Measurements from ENCODE around the gene GDPD4. TPM values are rescaled to one million over a fixed set of nuclear protein-coding genes. Genes with fewer than 3 reads are reported as not detected.

The GDPD4 gene
- total RNA-seq, 1 donor from 2014 or later = not detected

- Mint-ChIP-seq H3K27ac (no peak overlapping the region), H3K9me3 (ENCODE audit: low read depth) (no peaks in the 10 kb centered on the region), H3K36me3 (ENCODE audit: insufficient read depth) (no peaks in the 10 kb centered on the region), H3K4me3 (ENCODE audit: low read depth) (no peak overlapping the region), H3K27me3 (no peaks in the 10 kb centered on the region), H3K4me1 (ENCODE audit: low read depth) (no peaks in the 10 kb centered on the region)
- DNase-seq (ENCODE audit: low spot score, unreplicated experiment) = no peak
- TF ChIP-seq, protein P1, sequence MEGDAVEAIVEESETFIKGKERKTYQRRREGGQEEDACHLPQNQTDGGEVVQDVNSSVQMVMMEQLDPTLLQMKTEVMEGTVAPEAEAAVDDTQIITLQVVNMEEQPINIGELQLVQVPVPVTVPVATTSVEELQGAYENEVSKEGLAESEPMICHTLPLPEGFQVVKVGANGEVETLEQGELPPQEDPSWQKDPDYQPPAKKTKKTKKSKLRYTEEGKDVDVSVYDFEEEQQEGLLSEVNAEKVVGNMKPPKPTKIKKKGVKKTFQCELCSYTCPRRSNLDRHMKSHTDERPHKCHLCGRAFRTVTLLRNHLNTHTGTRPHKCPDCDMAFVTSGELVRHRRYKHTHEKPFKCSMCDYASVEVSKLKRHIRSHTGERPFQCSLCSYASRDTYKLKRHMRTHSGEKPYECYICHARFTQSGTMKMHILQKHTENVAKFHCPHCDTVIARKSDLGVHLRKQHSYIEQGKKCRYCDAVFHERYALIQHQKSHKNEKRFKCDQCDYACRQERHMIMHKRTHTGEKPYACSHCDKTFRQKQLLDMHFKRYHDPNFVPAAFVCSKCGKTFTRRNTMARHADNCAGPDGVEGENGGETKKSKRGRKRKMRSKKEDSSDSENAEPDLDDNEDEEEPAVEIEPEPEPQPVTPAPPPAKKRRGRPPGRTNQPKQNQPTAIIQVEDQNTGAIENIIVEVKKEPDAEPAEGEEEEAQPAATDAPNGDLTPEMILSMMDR (IDR thresholded peaks at IDR 0.05; ENCODE audit: unreplicated experiment) = no peak
Measured at GRCh38 chr11:77184136-77184860, 117.2 kb downstream of the GDPD4 start.

- no peaks in the 10 kb centered on the region for H3K36me3 Mint-ChIP-seq (ENCODE audit: insufficient read depth)
- no peak overlapping the region for H3K4me3 Mint-ChIP-seq (ENCODE audit: low read depth)
- H3K27ac Mint-ChIP-seq = no peak overlapping the region
- DNase-seq (ENCODE audit: low spot score, unreplicated experiment) = no peak
- TF ChIP-seq, protein P1 (IDR thresholded peaks at IDR 0.05; ENCODE audit: unreplicated experiment) = no peak
- no peaks in the 10 kb centered on the region for H3K9me3 Mint-ChIP-seq (ENCODE audit: low read depth)
- no peaks in the 10 kb centered on the region for H3K4me1 Mint-ChIP-seq (ENCODE audit: low read depth)
- H3K27me3 Mint-ChIP-seq = no peaks in the 10 kb centered on the region
Measured at GRCh38 chr11:77183431-77183984, 118.0 kb downstream of the GDPD4 start.

- H3K4me1 Mint-ChIP-seq (ENCODE audit: low read depth) = no peaks in the 10 kb centered on the region
- no peak overlapping the region for H3K4me3 Mint-ChIP-seq (ENCODE audit: low read depth)
- no peaks in the 10 kb centered on the region for H3K27me3 Mint-ChIP-seq
- H3K9me3 Mint-ChIP-seq (ENCODE audit: low read depth) = no peaks in the 10 kb centered on the region
- no peak overlapping the region for H3K27ac Mint-ChIP-seq
- no peaks in the 10 kb centered on the region for H3K36me3 Mint-ChIP-seq (ENCODE audit: insufficient read depth)
- no peak for DNase-seq (ENCODE audit: low spot score, unreplicated experiment)
- TF ChIP-seq, protein P1 (IDR thresholded peaks at IDR 0.05; ENCODE audit: unreplicated experiment) = no peak
Measured at GRCh38 chr11:77182542-77183430, 118.7 kb downstream of the GDPD4 start.

DNA sequence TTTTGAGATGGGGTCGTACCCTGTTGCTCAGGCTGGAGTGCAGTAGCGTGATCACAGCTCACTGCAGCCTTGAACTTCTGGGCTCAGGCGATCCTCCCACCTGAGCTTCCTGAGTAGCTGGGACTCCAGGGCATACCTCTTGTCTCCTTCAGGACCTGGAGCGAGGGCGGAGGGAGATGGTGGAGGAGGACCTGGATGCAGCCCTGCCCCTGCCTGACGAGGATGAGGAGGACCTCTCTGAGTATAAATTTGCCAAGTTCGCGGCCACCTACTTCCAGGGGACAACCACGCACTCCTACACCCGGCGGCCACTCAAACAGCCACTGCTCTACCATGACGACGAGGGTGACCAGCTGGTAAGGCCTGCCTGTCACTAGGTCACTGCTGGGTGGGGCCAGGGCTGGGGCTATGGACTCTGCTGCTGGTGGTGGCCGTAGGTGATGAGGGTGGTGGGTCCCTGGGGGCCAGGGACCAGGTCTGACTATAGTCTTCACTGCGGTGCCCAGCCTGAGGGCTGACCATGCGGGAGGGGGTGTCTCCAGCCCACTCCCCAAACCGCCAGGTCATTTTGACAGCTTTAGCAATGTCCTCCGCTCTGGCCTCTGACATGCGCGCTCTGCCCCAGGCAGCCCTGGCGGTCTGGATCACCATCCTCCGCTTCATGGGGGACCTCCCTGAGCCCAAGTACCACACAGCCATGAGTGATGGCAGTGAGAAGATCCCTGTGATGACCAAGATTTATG lies 119.5 kb downstream of the GDPD4 start:
- H3K36me3 Mint-ChIP-seq (ENCODE audit: insufficient read depth) = no peaks in the 10 kb centered on the region
- no peak for DNase-seq (ENCODE audit: low spot score, unreplicated experiment)
- no peak overlapping the region for H3K4me3 Mint-ChIP-seq (ENCODE audit: low read depth)
- no peak overlapping the region for H3K27ac Mint-ChIP-seq
- H3K4me1 Mint-ChIP-seq (ENCODE audit: low read depth) = no peaks in the 10 kb centered on the region
- H3K27me3 Mint-ChIP-seq = no peaks in the 10 kb centered on the region
- no peaks in the 10 kb centered on the region for H3K9me3 Mint-ChIP-seq (ENCODE audit: low read depth)
- TF ChIP-seq, protein P1 (IDR thresholded peaks at IDR 0.05; ENCODE audit: unreplicated experiment) = no peak

- Mint-ChIP-seq H3K27me3 (no peaks in the 10 kb centered on the region), H3K4me3 (ENCODE audit: low read depth) (no peak overlapping the region), H3K9me3 (ENCODE audit: low read depth) (no peaks in the 10 kb centered on the region), H3K36me3 (ENCODE audit: insufficient read depth) (no peaks in the 10 kb centered on the region), H3K4me1 (ENCODE audit: low read depth) (no peaks in the 10 kb centered on the region), H3K27ac (no peak overlapping the region)
- TF ChIP-seq, protein P1 (IDR thresholded peaks at IDR 0.05; ENCODE audit: unreplicated experiment) = no peak
- DNase-seq (ENCODE audit: low spot score, unreplicated experiment) = no peak
Measured at GRCh38 chr11:77181226-77181625, 120.3 kb downstream of the GDPD4 start.
